Measurements from ENCODE around the gene HAVCR2.

The HAVCR2 gene

GRCh38 chr5:157116483-157116954, 7.7 kb upstream of the HAVCR2 start (continued):
- TF ChIP-seq ZNF416 (tag by site-specific recombination; IDR thresholded peaks at IDR 0.05): no peak
- TF ChIP-seq ZNF324 (tag by site-specific recombination; IDR thresholded peaks at IDR 0.05): no peak
- no peak for TF ChIP-seq PRDM1 (tag by site-specific recombination; IDR thresholded peaks at IDR 0.05)
- TF ChIP-seq INSM2 (tag by site-specific recombination; IDR thresholded peaks at IDR 0.05): no peak
- TF ChIP-seq ZBTB44 (tag by site-specific recombination; IDR thresholded peaks at IDR 0.05): no peak

GRCh38 chr5:157115502-157115901, 6.7 kb upstream of the HAVCR2 start:
- CTCF ChIA-PET: interaction anchor here (0.5 to 1.3 kb wide), 3 partner anchors 22 to 34 kb away, joined by 3 to 5 read pairs (median 5); no protein-coding TSS in a partner anchor
- no peaks in the 10 kb centered on the region for H3K4me1 ChIP-seq (ENCODE audit: control insufficient read depth, insufficient read depth, low read length)
- no peak overlapping the region for H3K27ac ChIP-seq (ENCODE audit: extremely low read depth, low read depth, low read length)
- no peaks in the 10 kb centered on the region for H3K9me3 ChIP-seq (ENCODE audit: control insufficient read depth, insufficient read depth, low read depth, low read length)
- no peak for TF ChIP-seq ZNF791 (tag by site-specific recombination; IDR thresholded peaks at IDR 0.05)
- TF ChIP-seq ZBTB49 (tag by site-specific recombination; IDR thresholded peaks at IDR 0.05; ENCODE audit: low read depth): no peak
- TF ChIP-seq ZNF501 (tag by site-specific recombination; IDR thresholded peaks at IDR 0.05): no peak
- TF ChIP-seq TSHZ1 (tag by site-specific recombination; IDR thresholded peaks at IDR 0.05; ENCODE audit: borderline replicate concordance): no peak
- TF ChIP-seq ZNF521 (tag by site-specific recombination; IDR thresholded peaks at IDR 0.05): no peak
- no peak for TF ChIP-seq ZNF211 (tag by site-specific recombination; IDR thresholded peaks at IDR 0.05; ENCODE audit: low read depth)
- no peak for TF ChIP-seq BCL11A (tag by site-specific recombination; IDR thresholded peaks at IDR 0.05; ENCODE audit: low read depth)
- TF ChIP-seq ZSCAN5A (tag by site-specific recombination; IDR thresholded peaks at IDR 0.05): no peak
- no peak overlapping the region for H3K4me3 ChIP-seq (ENCODE audit: low read depth, low read length)
- no peaks in the 10 kb centered on the region for H3K36me3 ChIP-seq (ENCODE audit: control insufficient read depth in 2 of 2, insufficient read depth in 1 of 2, low read length in 2 of 2)
- POLR2A ChIA-PET: no interaction called here

Measured in HEK293 (cell line).